Stimulated activated effector memory CD8-positive, alpha-beta T cell treated with anti-CD3 and anti-CD28 coated beads, Interleukin-12 subunit alpha, Interleukin-12 subunit beta, amount 100 ng/mL, for 72 hours (primary cell): Measurements from ENCODE around the gene MRPL4.

ENCODE experiments used
- ATAC-seq: fragments of 150-1000 bp; cut with Tn5 transposase; 2 replicates; pipeline ENCODE4 v1.10.0; 2021
- DNase-seq, 2 donors: peaks; one replicate each; pipeline ENCODE4 v3.0.0; 2021 to 2022; ENCODE audit warnings: low spot score in 2 of 2
- H3K27ac Mint-ChIP-seq: one replicate; pipeline ENCODE4 v1.8.0; 2022; ENCODE audit warnings: mild to moderate bottlenecking, mixed read lengths
- H3K36me3 Mint-ChIP-seq: one replicate; pipeline ENCODE4 v1.8.0; 2022; ENCODE audit warnings: mild to moderate bottlenecking, mixed read lengths
- H3K4me1 Mint-ChIP-seq: one replicate; pipeline ENCODE4 v1.8.0; 2022; ENCODE audit warnings: mixed read lengths
- H3K4me3 Mint-ChIP-seq: one replicate; pipeline ENCODE4 v1.8.0; 2022; ENCODE audit warnings: mild to moderate bottlenecking, mixed read lengths
- H3K9me3 Mint-ChIP-seq: one replicate; pipeline ENCODE4 v1.8.0; 2022; ENCODE audit warnings: mixed read lengths

Gene MRPL4

GRCh38 chr19:10251792-10252694 is at the start of gene MRPL4:
TSS of gene MRPL4 (plus strand) at chr19:10252214. CDS start at chr19:10252254, 40 bp downstream.
- ATAC-seq = peak; percentile 97
- Mint-ChIP-seq H3K4me1 (peaks cover 24% of the 10 kb centered on the region), H3K36me3 (peaks cover 59% of the 10 kb centered on the region), H3K27ac (peak within 1 kb of the TSS; percentile 93), H3K4me3 (peak within 1 kb of the TSS; percentile 92), H3K9me3 (no peaks in the 10 kb centered on the region)
- peak; percentile 94 to 96 for DNase-seq

- ATAC-seq (no peak), DNase-seq (no peak)
- Mint-ChIP-seq H3K4me3 (no peak overlapping the region), H3K36me3 (no peaks in the 10 kb centered on the region), H3K4me1 (no peaks in the 10 kb centered on the region), H3K27ac (no peak overlapping the region), H3K9me3 (no peaks in the 10 kb centered on the region)
These were observed 48.3 kb upstream of the MRPL4 start for GRCh38 chr19:10203686-10204085.

DNA sequence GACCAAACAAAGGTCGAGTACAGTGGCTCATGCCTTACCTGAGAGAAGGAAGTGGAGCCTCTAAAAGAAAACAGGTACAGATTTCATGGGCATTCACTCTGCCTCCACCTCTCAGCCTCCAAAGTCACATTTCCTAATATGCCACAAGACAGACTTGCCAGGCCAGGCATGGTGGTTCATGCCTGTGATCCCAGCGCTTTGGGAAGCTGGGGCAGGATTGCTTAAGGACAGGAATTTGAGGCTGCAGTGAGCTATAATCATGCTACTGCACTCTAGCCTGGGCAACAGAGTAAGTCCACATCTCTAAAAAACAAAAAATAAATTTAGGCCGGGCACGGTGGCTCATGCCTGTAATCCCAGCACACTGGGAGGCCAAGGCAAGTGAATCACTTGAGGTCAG is 46.4 kb upstream of the MRPL4 start:
- Mint-ChIP-seq H3K9me3 (no peaks in the 10 kb centered on the region), H3K36me3 (no peaks in the 10 kb centered on the region), H3K27ac (no peak overlapping the region), H3K4me1 (no peaks in the 10 kb centered on the region), H3K4me3 (no peak overlapping the region)
- DNase-seq = no peak
- ATAC-seq = no peak

DNA sequence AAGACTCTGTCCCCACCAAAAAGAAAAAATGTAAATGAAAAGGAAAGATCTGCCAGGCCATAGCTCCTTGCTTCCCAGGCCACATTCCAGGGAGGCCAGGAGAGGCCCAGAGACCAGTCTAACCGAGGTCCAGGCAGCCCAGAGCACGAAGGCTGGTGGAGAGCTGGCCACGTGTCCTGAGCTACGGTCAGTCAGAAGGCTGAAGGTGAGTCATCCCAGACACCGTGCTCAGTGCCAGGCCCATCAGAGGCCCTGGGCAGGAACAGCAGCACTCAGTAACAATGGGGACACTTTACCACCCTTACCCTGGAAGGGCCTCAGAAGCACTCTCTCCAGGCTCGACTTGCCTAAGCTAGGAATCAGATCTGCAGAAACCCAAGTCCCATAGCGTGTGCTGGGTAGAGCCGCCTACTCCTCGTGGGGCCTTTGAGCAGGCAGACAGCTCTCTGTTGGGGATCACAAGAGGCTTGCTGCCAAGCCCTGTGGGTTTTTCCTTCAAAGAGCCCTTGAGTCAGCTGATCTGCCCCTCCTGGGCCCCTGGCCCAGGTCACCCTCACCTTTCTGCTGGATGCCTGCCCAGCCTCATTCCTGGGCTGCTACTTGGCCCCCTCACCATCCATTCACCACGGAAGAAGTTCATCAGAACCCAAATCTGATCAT is 45.7 kb upstream of the MRPL4 start:
- DNase-seq (no peak), ATAC-seq (no peak)
- Mint-ChIP-seq H3K4me3 (no peak overlapping the region), H3K4me1 (no peaks in the 10 kb centered on the region), H3K9me3 (no peaks in the 10 kb centered on the region), H3K36me3 (no peaks in the 10 kb centered on the region), H3K27ac (no peak overlapping the region)

GRCh38 chr19:10207026-10207425 is 45.0 kb upstream of the MRPL4 start:
- DNase-seq = no peak
- no peak overlapping the region for H3K4me3 Mint-ChIP-seq
- H3K9me3 Mint-ChIP-seq = no peaks in the 10 kb centered on the region
- ATAC-seq = no peak
- no peaks in the 10 kb centered on the region for H3K36me3 Mint-ChIP-seq
- no peaks in the 10 kb centered on the region for H3K4me1 Mint-ChIP-seq
- H3K27ac Mint-ChIP-seq = no peak overlapping the region

DNA sequence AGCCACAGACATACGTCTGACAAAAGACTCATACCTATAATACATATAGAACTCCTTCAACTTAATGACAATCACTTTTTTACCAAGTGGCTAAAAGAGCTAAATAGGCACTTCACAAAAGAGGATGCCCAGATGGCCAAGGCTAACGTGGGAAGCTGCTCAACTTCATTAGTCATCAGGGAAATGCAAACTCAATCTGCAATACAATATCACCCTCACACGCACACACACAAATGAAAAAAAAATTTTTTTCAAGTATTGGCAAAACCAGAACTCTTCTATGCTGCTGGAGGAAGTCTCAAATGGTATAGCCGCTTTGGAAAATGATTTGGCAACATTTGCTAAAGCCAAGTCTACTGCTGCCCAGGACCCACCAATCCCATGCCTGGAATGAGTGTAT is 42.7 kb upstream of the MRPL4 start:
- ATAC-seq = no peak
- Mint-ChIP-seq H3K4me3 (no peak overlapping the region), H3K4me1 (no peaks in the 10 kb centered on the region), H3K9me3 (no peaks in the 10 kb centered on the region), H3K27ac (no peak overlapping the region), H3K36me3 (no peaks in the 10 kb centered on the region)
- DNase-seq = no peak

DNA sequence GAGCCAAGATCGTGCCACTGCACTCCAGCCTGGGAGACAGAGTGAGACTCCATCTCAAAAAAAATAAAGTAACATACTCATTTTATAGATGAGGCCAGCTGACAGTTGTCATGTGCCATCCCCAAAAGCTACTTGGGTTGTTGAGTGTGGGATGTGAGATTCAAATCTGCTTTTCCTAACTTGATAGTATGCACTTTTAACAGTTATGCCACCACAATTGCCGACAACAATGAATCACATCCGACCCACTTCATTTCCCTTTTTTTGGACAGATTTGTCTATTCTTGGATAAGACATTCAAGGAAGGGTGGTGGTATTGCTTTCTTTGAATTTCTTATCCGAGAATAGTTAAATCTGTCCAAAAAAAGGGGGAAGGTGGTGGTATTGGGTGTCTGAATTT is 41.0 kb upstream of the MRPL4 start:
- ATAC-seq = no peak

GRCh38 chr19:10211691-10212090 is 40.3 kb upstream of the MRPL4 start:
- no peak overlapping the region for H3K27ac Mint-ChIP-seq
- no peaks in the 10 kb centered on the region for H3K4me1 Mint-ChIP-seq
- no peaks in the 10 kb centered on the region for H3K9me3 Mint-ChIP-seq
- ATAC-seq (no peak), DNase-seq (no peak)
- peaks cover 6% of the 10 kb centered on the region for H3K36me3 Mint-ChIP-seq
- no peak overlapping the region for H3K4me3 Mint-ChIP-seq

More for the DNA sequence above, 41.0 kb upstream of the MRPL4 start:
- Mint-ChIP-seq H3K9me3 (no peaks in the 10 kb centered on the region), H3K4me3 (no peak overlapping the region), H3K4me1 (no peaks in the 10 kb centered on the region), H3K27ac (no peak overlapping the region), H3K36me3 (peaks cover 1% of the 10 kb centered on the region)
- no peak for DNase-seq

DNA sequence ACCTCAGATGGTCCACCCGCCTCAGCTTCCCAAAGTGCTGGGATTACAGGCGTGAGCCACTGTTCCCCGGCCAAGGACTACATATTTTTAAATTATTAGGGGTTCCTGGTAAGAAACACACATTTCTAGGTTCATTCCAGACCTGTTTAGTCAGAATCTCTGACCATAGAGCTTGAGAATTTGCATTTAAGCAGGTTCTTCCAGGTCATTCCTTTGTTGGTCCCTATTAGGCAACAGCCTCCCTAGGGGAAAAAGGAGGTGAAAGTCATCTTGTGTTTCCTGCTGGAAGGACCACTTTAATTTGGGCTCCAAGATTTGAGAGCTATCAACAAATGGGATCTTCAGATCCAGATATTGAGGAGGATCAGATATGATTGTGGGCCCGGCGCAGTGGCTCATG is 37.2 kb upstream of the MRPL4 start:
- no peaks in the 10 kb centered on the region for H3K9me3 Mint-ChIP-seq
- H3K4me1 Mint-ChIP-seq = no peaks in the 10 kb centered on the region
- no peak overlapping the region for H3K4me3 Mint-ChIP-seq
- H3K36me3 Mint-ChIP-seq = peaks cover 6% of the 10 kb centered on the region
- no peak for DNase-seq
- H3K27ac Mint-ChIP-seq = no peak overlapping the region
- ATAC-seq = no peak

DNA sequence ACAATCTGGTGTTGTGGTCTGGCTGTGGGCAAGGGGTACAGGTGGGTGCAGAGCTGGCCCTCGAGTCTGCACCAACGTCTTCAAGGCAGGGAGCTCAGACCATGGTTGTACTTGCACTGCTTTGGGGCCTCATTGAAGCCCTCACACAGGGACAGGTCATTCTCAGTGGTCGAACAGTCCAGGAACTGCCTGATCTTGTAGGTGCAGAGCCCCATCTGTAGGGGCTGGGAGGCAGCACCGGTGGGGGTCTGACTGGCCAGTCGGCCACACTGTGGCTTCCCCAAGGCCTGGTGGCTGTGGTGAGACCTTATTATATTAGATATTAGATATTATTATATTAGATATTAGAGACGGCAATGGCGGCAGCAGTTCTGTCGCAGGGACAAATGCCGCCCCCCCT is 34.9 kb upstream of the MRPL4 start:
- Mint-ChIP-seq H3K27ac (no peak overlapping the region), H3K9me3 (no peaks in the 10 kb centered on the region), H3K4me1 (no peaks in the 10 kb centered on the region), H3K4me3 (no peak overlapping the region), H3K36me3 (peaks cover 8% of the 10 kb centered on the region)
- no peak for ATAC-seq
- no peak for DNase-seq

DNA sequence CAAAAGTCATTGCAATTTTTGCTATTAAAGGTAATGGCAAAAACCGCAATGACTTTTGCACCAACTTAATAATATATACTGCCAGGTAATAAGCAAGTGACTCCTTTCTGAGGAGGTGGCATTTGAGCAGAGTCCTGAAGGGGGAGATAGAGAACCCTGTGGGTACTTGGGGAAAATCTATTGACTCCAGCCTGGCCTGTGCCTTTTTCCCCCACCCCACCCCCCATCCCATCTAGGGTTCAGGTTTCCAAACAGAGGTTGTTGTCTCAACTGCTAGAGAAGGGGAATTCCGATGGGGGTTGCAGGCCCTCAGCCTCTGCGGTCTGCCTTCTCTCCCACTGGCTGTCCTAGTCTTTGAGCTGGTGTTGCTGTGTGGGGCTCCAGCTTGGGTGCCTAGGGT is 32.3 kb upstream of the MRPL4 start:
- Mint-ChIP-seq H3K36me3 (peaks cover 33% of the 10 kb centered on the region), H3K4me3 (no peak overlapping the region), H3K4me1 (peaks cover 5% of the 10 kb centered on the region), H3K9me3 (no peaks in the 10 kb centered on the region), H3K27ac (no peak overlapping the region)
- DNase-seq (no peak), ATAC-seq (peak; percentile 73)

DNA sequence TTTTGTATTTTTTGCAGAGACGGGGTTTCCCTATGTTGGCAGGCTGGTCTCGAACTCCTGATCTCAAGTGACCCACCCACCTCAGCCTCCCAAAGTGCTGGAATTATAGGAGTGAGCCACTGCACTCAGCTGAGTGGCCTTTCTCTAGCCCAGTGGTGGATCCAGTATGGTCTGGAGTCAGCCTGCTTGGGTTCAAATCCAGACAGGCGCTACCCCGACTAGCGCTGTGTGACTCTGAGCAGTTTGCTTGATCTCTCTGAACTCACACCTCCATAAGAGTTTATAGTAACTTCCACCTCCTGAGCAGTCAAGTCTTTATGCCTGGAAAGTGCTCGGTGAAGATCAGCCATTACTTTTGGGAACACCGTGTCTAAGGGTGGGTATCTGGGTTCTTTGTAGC is 31.3 kb upstream of the MRPL4 start:
- H3K27ac Mint-ChIP-seq = peak overlapping the region; percentile 17
- no peak overlapping the region for H3K4me3 Mint-ChIP-seq
- DNase-seq (no peak), ATAC-seq (no peak)
- H3K9me3 Mint-ChIP-seq = no peaks in the 10 kb centered on the region
- peaks cover 5% of the 10 kb centered on the region for H3K4me1 Mint-ChIP-seq
- H3K36me3 Mint-ChIP-seq = peaks cover 33% of the 10 kb centered on the region

- no peak overlapping the region for H3K4me3 Mint-ChIP-seq
- no peaks in the 10 kb centered on the region for H3K9me3 Mint-ChIP-seq
- no peak for DNase-seq
- peaks cover 5% of the 10 kb centered on the region for H3K4me1 Mint-ChIP-seq
- peaks cover 27% of the 10 kb centered on the region for H3K36me3 Mint-ChIP-seq
- peak overlapping the region; percentile 72 for H3K27ac Mint-ChIP-seq
- no peak for ATAC-seq
These were observed 29.7 kb upstream of the MRPL4 start for GRCh38 chr19:10222201-10222890.

DNA sequence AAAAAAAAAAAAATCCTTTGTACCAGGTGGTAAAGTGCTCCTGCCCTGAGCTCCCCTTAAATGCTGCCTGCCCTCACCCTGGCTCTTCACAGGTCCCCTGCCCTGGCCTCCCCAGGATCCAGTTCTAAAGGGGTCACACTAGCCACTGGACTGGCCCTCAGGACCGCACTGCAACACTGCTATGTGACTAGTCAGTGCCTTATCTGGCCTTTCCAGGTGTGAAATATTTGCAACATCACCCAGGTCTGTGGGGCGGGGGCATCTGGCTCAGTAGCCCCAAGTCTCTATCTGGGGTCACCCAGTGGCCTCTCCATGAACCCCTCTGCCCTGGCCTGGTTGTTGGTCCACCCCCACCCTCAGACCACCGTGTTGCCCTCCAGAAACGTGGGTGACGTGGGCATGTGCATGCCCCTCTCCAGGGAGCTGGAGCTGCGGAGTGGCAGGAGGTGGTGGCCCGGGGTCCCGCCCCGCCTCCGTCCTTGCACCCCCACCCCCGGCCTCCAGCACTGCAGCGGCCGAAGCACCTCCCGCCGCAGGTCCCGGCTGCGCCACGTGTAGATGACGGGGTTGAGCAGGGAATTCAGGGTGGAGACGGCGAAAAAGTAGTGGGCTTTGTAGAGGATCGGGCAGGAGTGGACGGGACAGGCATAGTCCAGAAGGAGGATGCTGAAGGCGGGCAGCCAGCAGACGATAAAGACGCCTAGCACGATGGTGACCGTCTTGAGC is 28.4 kb upstream of the MRPL4 start:
- Mint-ChIP-seq H3K27ac (no peak overlapping the region), H3K36me3 (peaks cover 27% of the 10 kb centered on the region), H3K4me1 (peaks cover 9% of the 10 kb centered on the region), H3K9me3 (no peaks in the 10 kb centered on the region), H3K4me3 (no peak overlapping the region)
- DNase-seq = no peak
- ATAC-seq = no peak

- Mint-ChIP-seq H3K9me3 (no peaks in the 10 kb centered on the region), H3K36me3 (peaks cover 27% of the 10 kb centered on the region), H3K4me1 (peaks cover 16% of the 10 kb centered on the region), H3K27ac (no peak overlapping the region), H3K4me3 (no peak overlapping the region)
- ATAC-seq (no peak), DNase-seq (no peak)
These were observed 27.7 kb upstream of the MRPL4 start for GRCh38 chr19:10224337-10224736.
